T1000 (cell line): ENCODE results near the gene SCNN1A.

Experiments
- DNase-seq: peaks from one replicate; lab custom pipeline; 2025; ENCODE audit warnings: mixed read lengths; lab: John Stamatoyannopoulos, UW

SCNN1A gene

GRCh38 chr12:6375269-6376078, at the start of gene SCNN1A:
Gene SCNN1A (minus strand): TSS chr12:6375563. CDS start chr12:6374783, 780 bp downstream.
- no peak for DNase-seq

- DNase-seq: no peak
These were observed 49.5 kb upstream of the SCNN1A start for GRCh38 chr12:6424866-6425265.

- no peak for DNase-seq
These were observed 48.6 kb upstream of the SCNN1A start for GRCh38 chr12:6424008-6424347.

- DNase-seq: peak; percentile 48
These were observed 48.1 kb upstream of the SCNN1A start for GRCh38 chr12:6423267-6424007.

GRCh38 chr12:6420364-6420763, 45.0 kb upstream of the SCNN1A start:
- no peak for DNase-seq

- DNase-seq: no peak
These were observed 43.4 kb upstream of the SCNN1A start for GRCh38 chr12:6418796-6419195.

- DNase-seq: no peak
These were observed 41.2 kb upstream of the SCNN1A start for GRCh38 chr12:6416596-6416995.

- DNase-seq: no peak
These were observed 32.0 kb upstream of the SCNN1A start for GRCh38 chr12:6407236-6407954.

GRCh38 chr12:6405963-6406362, 30.6 kb upstream of the SCNN1A start:
- no peak for DNase-seq

GRCh38 chr12:6404390-6404789, 29.0 kb upstream of the SCNN1A start:
- no peak for DNase-seq

GRCh38 chr12:6399884-6400644, 24.7 kb upstream of the SCNN1A start:
- DNase-seq: no peak

- DNase-seq: no peak
These were observed 20.7 kb upstream of the SCNN1A start for GRCh38 chr12:6396031-6396430.

- DNase-seq: no peak
These were observed 19.0 kb upstream of the SCNN1A start for GRCh38 chr12:6394398-6394797.

- no peak for DNase-seq
These were observed 17.7 kb upstream of the SCNN1A start for GRCh38 chr12:6393109-6393508.

- no peak for DNase-seq
These were observed 17.1 kb upstream of the SCNN1A start for GRCh38 chr12:6392504-6392903.

- DNase-seq: no peak
These were observed 15.7 kb upstream of the SCNN1A start for GRCh38 chr12:6391013-6391412.

- no peak for DNase-seq
These were observed 14.9 kb upstream of the SCNN1A start for GRCh38 chr12:6390084-6390799.

GRCh38 chr12:6387541-6387940, 12.2 kb upstream of the SCNN1A start:
- no peak for DNase-seq

GRCh38 chr12:6386491-6386890, 11.1 kb upstream of the SCNN1A start:
- DNase-seq: no peak

GRCh38 chr12:6386038-6386437, 10.7 kb upstream of the SCNN1A start:
- DNase-seq: no peak
